ENCODE data around the gene AARS2.

The AARS2 gene

GRCh38 chr6:44260451-44261297, 52.5 kb downstream of the AARS2 start:
- no peak overlapping the region for H3K4ac ChIP-seq (ENCODE audit: low read depth in 1 of 2, low read length in 2 of 2)
- no peak overlapping the region for H4K8ac ChIP-seq (ENCODE audit: low read length)
- H3K4me3 ChIP-seq (ENCODE audit: insufficient read depth in 1 of 2, low read depth in 1 of 2, low read length in 2 of 2) = no peak overlapping the region
- H3K14ac ChIP-seq (ENCODE audit: low read length in 2 of 2) = no peak overlapping the region
- H3K9me3 ChIP-seq (ENCODE audit: control insufficient read depth, low read length) = no peaks in the 10 kb centered on the region
- peaks cover 27% of the 10 kb centered on the region for H3K79me1 ChIP-seq (replicated peaks; ENCODE audit: low read length, poor library complexity, severe bottlenecking)
- H3K36me3 ChIP-seq (ENCODE audit: control insufficient read depth in 1 of 2, insufficient read depth in 2 of 2, low read depth in 1 of 2, low read length in 2 of 2) = peaks cover 30 to 36% of the 10 kb centered on the region in 2 experiments
- DNase-seq = no peak
- no peak overlapping the region for H2AFZ ChIP-seq (ENCODE audit: low read depth, low read length)
- H4K91ac ChIP-seq (ENCODE audit: low read length) = no peak overlapping the region
- no peak overlapping the region for H2BK15ac ChIP-seq (ENCODE audit: low read depth, poor library complexity, severe bottlenecking)
- no peak overlapping the region for H3K27ac ChIP-seq (ENCODE audit: low read length, poor library complexity, severe bottlenecking)
- H2BK5ac ChIP-seq (ENCODE audit: low read depth, low read length, poor library complexity, severe bottlenecking) = no peak overlapping the region
- H3K23ac ChIP-seq (ENCODE audit: low read length in 2 of 2) = no peak overlapping the region
- H2BK120ac ChIP-seq (ENCODE audit: low read depth, low read length) = no peak overlapping the region
- 93% methylated on average over 6 of the region's 6 CpGs for WGBS
- H3K4me1 ChIP-seq (ENCODE audit: control insufficient read depth, insufficient read depth, low read depth, low read length) = peaks cover 38% of the 10 kb centered on the region
- no peak overlapping the region for H3K9ac ChIP-seq (ENCODE audit: low read length)
- no peaks in the 10 kb centered on the region for H3K27me3 ChIP-seq (ENCODE audit: control insufficient read depth in 1 of 2, insufficient read depth in 1 of 2, low read length in 2 of 2)
- H2AK5ac ChIP-seq (ENCODE audit: low read length, severe bottlenecking) = no peak overlapping the region
- no peak overlapping the region for H3K4me2 ChIP-seq (ENCODE audit: low read length, poor library complexity, severe bottlenecking)
- H2BK12ac ChIP-seq (ENCODE audit: low read length in 2 of 2) = no peak overlapping the region
- H3K18ac ChIP-seq (ENCODE audit: low read depth in 1 of 2, low read length in 2 of 2) = no peak overlapping the region

DNA sequence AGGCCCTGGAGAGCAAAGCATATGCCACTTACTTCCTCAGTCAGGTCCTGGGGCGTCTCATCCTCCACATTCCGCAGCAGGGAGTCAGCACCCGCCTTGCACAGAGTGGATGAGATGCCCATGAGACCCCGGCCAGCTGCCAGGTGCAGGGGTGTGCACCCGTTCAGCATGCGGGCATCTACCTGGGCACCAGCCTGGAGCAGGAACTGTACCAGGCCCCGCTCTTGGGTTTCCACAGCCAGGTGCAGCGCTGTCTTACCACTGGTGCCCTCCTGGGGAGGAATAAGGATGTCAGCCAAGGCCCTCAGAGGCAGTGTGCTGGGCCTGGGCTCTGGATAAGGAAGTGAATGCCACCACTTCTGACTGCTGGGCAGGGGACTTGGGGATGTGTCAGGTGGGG, 53.1 kb downstream of the AARS2 start:
- Histone ChIP-seq H3K4me3 (ENCODE audit: insufficient read depth in 1 of 2, low read depth in 1 of 2, low read length in 2 of 2) (no peak overlapping the region), H3K79me1 (replicated peaks; ENCODE audit: low read length, poor library complexity, severe bottlenecking) (peaks cover 27% of the 10 kb centered on the region), H3K27ac (ENCODE audit: low read length, poor library complexity, severe bottlenecking) (no peak overlapping the region), H3K23ac (ENCODE audit: low read length in 2 of 2) (no peak overlapping the region), H3K9me3 (ENCODE audit: control insufficient read depth, low read length) (no peaks in the 10 kb centered on the region), H3K4ac (ENCODE audit: low read depth in 1 of 2, low read length in 2 of 2) (no peak overlapping the region), H2BK5ac (ENCODE audit: low read depth, low read length, poor library complexity, severe bottlenecking) (no peak overlapping the region), H4K8ac (ENCODE audit: low read length) (no peak overlapping the region), H3K18ac (ENCODE audit: low read depth in 1 of 2, low read length in 2 of 2) (no peak overlapping the region), H3K14ac (ENCODE audit: low read length in 2 of 2) (no peak overlapping the region), H2BK120ac (ENCODE audit: low read depth, low read length) (no peak overlapping the region), H3K36me3 (ENCODE audit: control insufficient read depth in 1 of 2, insufficient read depth in 2 of 2, low read depth in 1 of 2, low read length in 2 of 2) (peaks cover 37 to 41% of the 10 kb centered on the region in 2 experiments), H4K91ac (ENCODE audit: low read length) (no peak overlapping the region), H2BK12ac (ENCODE audit: low read length in 2 of 2) (no peak overlapping the region), H3K4me2 (ENCODE audit: low read length, poor library complexity, severe bottlenecking) (no peak overlapping the region), H2BK15ac (ENCODE audit: low read depth, poor library complexity, severe bottlenecking) (no peak overlapping the region), H2AFZ (ENCODE audit: low read depth, low read length) (no peak overlapping the region), H3K9ac (ENCODE audit: low read length) (no peak overlapping the region), H3K27me3 (ENCODE audit: control insufficient read depth in 1 of 2, insufficient read depth in 1 of 2, low read length in 2 of 2) (no peaks in the 10 kb centered on the region), H2AK5ac (ENCODE audit: low read length, severe bottlenecking) (no peak overlapping the region), H3K4me1 (ENCODE audit: control insufficient read depth, insufficient read depth, low read depth, low read length) (peaks cover 43% of the 10 kb centered on the region)
- DNase-seq = no peak
- 97% methylated on average over 8 of the region's 8 CpGs for WGBS

DNA sequence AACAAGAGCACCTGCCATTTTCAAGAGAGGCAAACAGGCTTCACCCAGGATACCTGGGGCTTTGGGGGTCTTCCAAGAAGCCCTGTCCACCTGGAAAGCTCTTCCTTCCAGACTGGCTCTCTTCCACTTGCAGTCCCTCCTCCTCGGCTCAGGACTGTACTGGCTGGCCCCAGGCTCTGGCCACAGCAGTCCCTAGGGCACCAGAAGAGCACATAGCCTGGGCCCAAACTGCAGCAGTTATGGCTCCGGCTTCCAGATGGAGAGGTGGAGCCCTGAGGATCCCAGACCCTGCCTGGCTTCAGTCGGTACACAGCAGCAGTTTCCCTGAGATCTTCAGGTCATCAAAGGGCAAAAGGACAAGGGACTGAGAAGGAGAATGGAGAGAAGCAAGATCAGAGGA, 54.2 kb downstream of the AARS2 start:
- Histone ChIP-seq H2BK12ac (ENCODE audit: low read length in 2 of 2) (no peak overlapping the region), H3K4ac (ENCODE audit: low read depth in 1 of 2, low read length in 2 of 2) (no peak overlapping the region), H3K4me1 (ENCODE audit: control insufficient read depth, insufficient read depth, low read depth, low read length) (peaks cover 43% of the 10 kb centered on the region), H3K27me3 (ENCODE audit: control insufficient read depth in 1 of 2, insufficient read depth in 1 of 2, low read length in 2 of 2) (no peaks in the 10 kb centered on the region), H3K4me3 (ENCODE audit: insufficient read depth in 1 of 2, low read depth in 1 of 2, low read length in 2 of 2) (no peak overlapping the region), H2AK5ac (ENCODE audit: low read length, severe bottlenecking) (no peak overlapping the region), H3K18ac (ENCODE audit: low read depth in 1 of 2, low read length in 2 of 2) (no peak overlapping the region), H4K91ac (ENCODE audit: low read length) (no peak overlapping the region), H2BK120ac (ENCODE audit: low read depth, low read length) (no peak overlapping the region), H3K9me3 (ENCODE audit: control insufficient read depth, low read length) (no peaks in the 10 kb centered on the region), H3K9ac (ENCODE audit: low read length) (no peak overlapping the region), H3K27ac (ENCODE audit: low read length, poor library complexity, severe bottlenecking) (no peak overlapping the region), H4K8ac (ENCODE audit: low read length) (no peak overlapping the region), H3K4me2 (ENCODE audit: low read length, poor library complexity, severe bottlenecking) (no peak overlapping the region), H2AFZ (ENCODE audit: low read depth, low read length) (no peak overlapping the region), H2BK5ac (ENCODE audit: low read depth, low read length, poor library complexity, severe bottlenecking) (no peak overlapping the region), H3K79me1 (replicated peaks; ENCODE audit: low read length, poor library complexity, severe bottlenecking) (peaks cover 27% of the 10 kb centered on the region), H3K23ac (ENCODE audit: low read length in 2 of 2) (no peak overlapping the region), H3K36me3 (ENCODE audit: control insufficient read depth in 1 of 2, insufficient read depth in 2 of 2, low read depth in 1 of 2, low read length in 2 of 2) (peaks cover 48 to 51% of the 10 kb centered on the region in 2 experiments), H2BK15ac (ENCODE audit: low read depth, poor library complexity, severe bottlenecking) (no peak overlapping the region), H3K14ac (ENCODE audit: low read length in 2 of 2) (no peak overlapping the region)
- 97% methylated on average over 3 of the region's 3 CpGs for WGBS
- no peak for DNase-seq

DNA sequence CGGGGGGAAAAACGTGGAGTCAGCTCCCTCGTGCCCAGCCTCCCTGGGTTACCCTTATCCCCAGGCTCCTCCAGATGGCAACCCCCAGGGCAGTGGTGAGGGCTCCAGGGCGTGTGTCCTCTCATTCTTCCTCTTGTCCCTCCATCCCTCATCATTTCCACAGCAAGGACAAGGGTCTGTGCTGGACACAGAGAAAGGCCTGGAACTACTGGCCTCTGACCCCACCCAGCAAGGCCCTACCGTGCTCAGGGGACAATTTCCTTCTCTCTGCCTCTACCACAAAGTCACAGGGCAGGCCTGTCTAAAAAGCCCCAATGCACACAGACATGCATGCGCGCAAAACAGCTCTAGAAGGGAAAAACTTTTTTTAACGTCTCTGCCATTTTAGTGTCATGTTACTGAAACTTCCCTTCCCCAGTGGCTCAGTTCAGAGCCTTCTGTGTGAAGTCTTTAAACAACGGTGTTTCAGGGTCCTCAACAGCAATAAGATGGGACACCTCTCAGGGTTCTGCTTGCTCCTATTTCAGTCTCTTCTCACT, 54.8 kb downstream of the AARS2 start:
- WGBS = 85% methylated on average over 9 of the region's 9 CpGs
- Histone ChIP-seq H3K79me1 (replicated peaks; ENCODE audit: low read length, poor library complexity, severe bottlenecking) (peaks cover 23% of the 10 kb centered on the region), H4K91ac (ENCODE audit: low read length) (peak overlapping the region; percentile 64), H2AFZ (ENCODE audit: low read depth, low read length) (no peak overlapping the region), H3K4me3 (ENCODE audit: insufficient read depth in 1 of 2, low read depth in 1 of 2, low read length in 2 of 2) (no peak overlapping the region), H3K27ac (ENCODE audit: low read length, poor library complexity, severe bottlenecking) (no peak overlapping the region), H3K14ac (ENCODE audit: low read length in 2 of 2) (no peak overlapping the region), H3K4me1 (ENCODE audit: control insufficient read depth, insufficient read depth, low read depth, low read length) (peaks cover 38% of the 10 kb centered on the region), H3K9me3 (ENCODE audit: control insufficient read depth, low read length) (no peaks in the 10 kb centered on the region), H3K4me2 (ENCODE audit: low read length, poor library complexity, severe bottlenecking) (no peak overlapping the region), H3K27me3 (ENCODE audit: control insufficient read depth in 1 of 2, insufficient read depth in 1 of 2, low read length in 2 of 2) (no peaks in the 10 kb centered on the region), H3K18ac (ENCODE audit: low read depth in 1 of 2, low read length in 2 of 2) (no peak overlapping the region), H2BK15ac (ENCODE audit: low read depth, poor library complexity, severe bottlenecking) (no peak overlapping the region), H2BK12ac (ENCODE audit: low read length in 2 of 2) (no peak overlapping the region), H3K9ac (ENCODE audit: low read length) (no peak overlapping the region), H3K23ac (ENCODE audit: low read length in 2 of 2) (no peak overlapping the region), H3K4ac (ENCODE audit: low read depth in 1 of 2, low read length in 2 of 2) (no peak overlapping the region), H2AK5ac (ENCODE audit: low read length, severe bottlenecking) (no peak overlapping the region), H4K8ac (ENCODE audit: low read length) (peak overlapping the region; percentile 21), H2BK5ac (ENCODE audit: low read depth, low read length, poor library complexity, severe bottlenecking) (no peak overlapping the region), H3K36me3 (ENCODE audit: control insufficient read depth in 1 of 2, insufficient read depth in 2 of 2, low read depth in 1 of 2, low read length in 2 of 2) (peaks cover 53% of the 10 kb centered on the region in 2 experiments), H2BK120ac (ENCODE audit: low read depth, low read length) (no peak overlapping the region)
- DNase-seq = no peak

Measured in mesenchymal stem cell (in vitro differentiated cells and primary cell).